Stimulated activated CD8-positive, alpha-beta memory T cell treated with anti-CD3 and anti-CD28 coated beads, Interleukin-4, amount 100 ng/mL, for 4 hours (primary cell): Measurements from ENCODE around the gene LMTK2.

Experiments
- DNase-seq, 2 donors: peaks; one replicate each; pipeline ENCODE4 v3.0.0-alpha.2; 2020; ENCODE audit warnings: low read depth in 2 of 2, low spot score in 1 of 2

The LMTK2 gene

GRCh38 chr7:98137134-98137825 lies 30.6 kb downstream of the LMTK2 start:
- no peak for DNase-seq

GRCh38 chr7:98137826-98138151 lies 31.1 kb downstream of the LMTK2 start:
- DNase-seq, result no peak

- no peak for DNase-seq
Observed at GRCh38 chr7:98138672-98139071, 32.0 kb downstream of the LMTK2 start.

GRCh38 chr7:98142658-98143057 lies 36.0 kb downstream of the LMTK2 start:
- no peak for DNase-seq

DNA sequence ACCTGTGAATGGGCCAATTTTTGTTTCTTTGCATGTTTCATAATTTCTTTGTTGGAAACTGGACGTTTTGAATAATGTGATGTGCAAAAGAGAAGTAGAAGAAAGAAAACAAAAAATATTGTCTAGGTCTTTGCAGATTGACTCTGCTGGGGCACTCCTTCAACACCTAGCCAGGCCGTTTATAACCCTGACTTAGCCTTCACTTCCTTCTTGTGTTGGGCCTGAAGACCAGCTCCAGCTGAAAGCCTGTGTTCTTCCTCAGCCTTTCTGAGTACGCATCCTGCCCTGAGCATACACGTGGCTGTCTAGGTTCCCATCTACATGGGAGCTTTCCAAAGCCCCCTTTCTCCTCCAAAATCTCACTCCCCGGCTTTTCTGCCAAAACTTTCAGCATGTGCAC lies 41.9 kb downstream of the LMTK2 start:
- no peak for DNase-seq

GRCh38 chr7:98149116-98149692 lies 42.5 kb downstream of the LMTK2 start:
- DNase-seq, result no peak

GRCh38 chr7:98151884-98152283 lies 45.2 kb downstream of the LMTK2 start:
- no peak for DNase-seq

GRCh38 chr7:98156700-98157099 lies 50.0 kb downstream of the LMTK2 start:
- no peak for DNase-seq

DNA sequence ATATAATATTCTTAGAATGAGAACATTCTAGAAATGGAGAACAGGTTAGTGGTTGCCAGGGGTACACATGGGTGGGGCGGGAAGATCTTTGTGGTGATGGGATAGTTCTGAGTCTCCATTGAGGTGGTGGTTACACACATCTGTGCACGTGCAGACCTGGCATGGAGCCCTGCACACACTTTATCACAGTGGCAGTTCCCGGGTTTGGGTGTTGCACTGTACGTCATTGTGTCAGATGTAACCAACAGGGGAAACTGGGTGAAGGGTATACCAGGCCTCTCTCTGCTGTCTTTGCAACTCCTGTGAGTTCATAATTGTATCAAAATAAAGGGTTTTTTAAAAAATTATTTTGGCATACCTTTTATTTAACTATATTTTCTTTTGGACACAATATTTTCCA lies 51.1 kb downstream of the LMTK2 start:
- no peak for DNase-seq

DNA sequence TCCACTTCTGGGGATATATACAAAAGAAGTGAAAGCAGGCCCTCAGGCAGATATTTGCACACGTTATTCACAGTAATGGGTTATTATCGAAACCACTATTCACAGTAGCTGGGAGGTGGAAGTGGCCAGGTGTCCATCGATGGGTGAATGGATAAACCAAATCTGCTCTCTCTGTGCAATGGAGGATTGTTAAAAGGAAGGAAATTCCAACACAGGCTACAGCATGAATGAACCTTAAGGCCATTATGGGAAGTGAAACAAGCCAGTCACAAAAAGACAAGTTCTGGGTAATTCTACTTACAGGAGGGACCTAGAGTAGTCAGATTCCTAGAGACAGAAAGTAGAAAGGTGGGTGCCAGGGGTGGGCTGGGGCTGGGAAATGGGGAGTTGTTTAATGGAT lies 56.1 kb downstream of the LMTK2 start:
- DNase-seq, result no peak

DNA sequence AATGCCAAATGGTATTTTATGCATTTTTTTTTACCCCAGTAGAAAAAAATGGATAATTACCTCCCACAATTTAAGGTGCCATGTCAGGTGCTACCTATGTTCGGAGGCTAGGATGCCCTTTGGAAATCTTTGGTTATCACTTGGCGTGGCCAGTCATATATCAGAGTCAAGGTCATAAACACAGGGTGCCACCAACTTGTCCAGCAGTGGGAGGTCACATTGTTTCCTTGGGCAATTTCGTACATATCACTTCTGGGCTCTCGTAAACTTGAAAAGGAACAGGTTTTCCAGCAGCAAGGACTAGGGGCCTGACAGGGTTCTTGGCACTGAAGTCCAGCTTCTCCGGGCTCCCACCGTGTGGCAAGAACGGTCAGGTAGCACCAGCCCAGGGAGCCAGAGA lies 56.6 kb downstream of the LMTK2 start:
- no peak for DNase-seq

DNA sequence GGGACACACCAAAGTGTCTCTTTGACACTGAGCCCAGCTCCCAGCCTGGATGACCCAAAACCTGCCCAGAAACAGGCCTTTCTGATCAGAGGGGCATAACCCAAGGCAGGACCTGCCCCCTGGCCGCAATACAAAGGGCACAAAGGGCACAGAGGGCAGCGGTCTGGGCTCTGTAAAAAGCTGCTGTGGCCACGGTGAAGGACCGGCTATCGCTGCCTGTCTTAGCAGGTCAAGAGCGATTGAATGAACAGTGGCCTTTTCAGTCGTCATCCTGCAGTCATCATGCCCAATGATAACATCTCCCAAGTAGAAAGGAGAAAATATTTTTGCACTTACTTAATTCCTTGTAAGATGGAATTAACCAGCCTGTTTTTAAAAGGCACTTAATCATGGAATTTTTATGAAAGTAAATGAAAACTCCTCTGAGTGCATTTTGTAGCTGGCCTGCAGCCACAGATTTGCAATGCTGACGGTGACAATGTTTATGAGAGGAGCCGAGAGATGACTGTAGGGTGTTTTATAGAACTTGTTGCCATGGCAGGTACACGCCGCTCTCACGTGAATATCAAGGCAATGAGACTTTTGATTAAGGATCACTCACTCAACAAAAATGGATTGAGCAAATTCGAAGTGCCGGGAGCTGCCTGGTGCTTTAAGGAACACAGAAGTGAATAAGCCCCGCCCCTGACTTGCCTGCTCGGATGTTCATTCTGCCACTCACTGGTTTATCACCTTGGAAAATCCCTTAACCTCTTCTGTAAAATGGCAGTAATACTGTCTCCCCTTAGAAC lies 57.2 kb downstream of the LMTK2 start:
- no peak for DNase-seq

DNA sequence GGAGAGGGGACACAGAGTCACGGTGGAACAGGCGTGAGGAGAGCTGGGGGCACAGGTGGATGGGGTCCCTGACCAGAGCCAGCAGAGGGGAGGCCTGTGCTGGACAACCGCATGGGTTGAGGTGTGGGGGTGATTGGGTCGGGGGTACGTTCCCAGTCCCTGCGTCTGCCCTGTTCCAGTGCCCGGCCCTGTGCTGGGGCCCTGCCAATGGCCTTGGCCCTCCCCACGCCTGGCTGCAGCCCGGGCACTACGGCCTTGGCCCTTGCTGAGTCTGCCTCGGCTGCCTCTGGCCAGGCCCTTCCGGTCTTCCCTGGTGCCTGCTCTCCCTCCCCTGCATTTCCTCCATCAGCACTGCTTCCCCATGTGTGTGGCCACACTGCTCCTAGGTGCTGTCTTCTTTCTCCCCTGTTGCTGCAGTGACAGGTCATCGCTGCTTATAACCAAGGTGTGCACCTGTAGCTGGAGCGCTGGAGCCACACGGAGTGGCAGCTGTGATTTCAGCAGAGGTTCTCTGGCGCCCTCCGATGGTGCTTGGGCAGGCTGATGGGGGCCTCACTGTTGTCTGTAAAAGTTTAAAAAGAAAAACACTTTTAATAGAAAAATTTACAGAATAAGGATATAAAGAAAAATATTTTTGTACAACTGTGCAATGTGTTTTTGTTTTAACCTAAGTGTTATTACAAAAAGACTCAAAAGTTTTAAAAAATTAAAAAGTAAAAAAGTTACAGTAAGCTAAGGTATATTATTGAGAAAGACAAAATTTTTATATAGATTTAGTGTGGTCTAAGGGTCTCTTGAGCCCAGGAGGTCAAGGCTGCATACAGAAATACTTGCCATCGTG lies 59.4 kb downstream of the LMTK2 start:
- DNase-seq, result peak in 1 of 2 donors; percentile 19

DNA sequence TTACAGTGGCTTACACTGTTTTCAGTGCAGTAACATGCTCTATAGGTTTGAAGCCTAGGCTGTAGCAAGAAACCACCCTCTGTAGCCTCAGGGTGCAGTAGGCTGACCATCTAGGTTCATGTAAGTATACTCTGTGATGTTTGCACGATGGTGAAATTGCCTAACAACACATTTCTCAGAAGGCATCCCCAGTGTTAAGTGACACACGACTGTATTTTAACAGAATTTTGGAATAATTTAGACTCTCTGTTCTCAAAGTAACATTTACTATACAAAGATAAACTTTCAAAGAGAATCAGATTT lies 60.0 kb downstream of the LMTK2 start:
- DNase-seq, result no peak

DNA sequence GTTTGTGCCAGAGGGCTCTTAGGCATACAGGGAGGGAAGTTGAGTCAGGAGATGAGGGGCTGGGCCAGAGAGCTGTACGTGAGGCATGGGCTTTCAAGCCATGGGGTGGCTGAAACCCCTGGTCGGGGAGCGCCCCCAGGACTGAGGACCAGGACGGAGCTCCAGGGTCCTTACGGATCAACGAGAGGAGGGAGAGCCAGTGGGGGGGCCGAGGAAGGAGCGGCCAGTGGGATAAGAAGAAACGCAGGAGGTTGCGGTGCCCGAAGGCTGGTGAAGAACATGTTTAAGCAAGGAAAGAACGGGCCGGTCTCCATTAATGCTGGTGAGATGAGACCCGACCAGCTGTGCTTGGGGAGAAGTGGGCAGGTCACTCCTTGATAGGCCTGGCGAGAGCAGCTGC lies 61.0 kb downstream of the LMTK2 start:
- DNase-seq, result no peak

GRCh38 chr7:98168181-98168903 lies 61.7 kb downstream of the LMTK2 start:
- peak; percentile 7 to 35 for DNase-seq

- DNase-seq, result no peak
Observed at GRCh38 chr7:98168904-98169621, 62.4 kb downstream of the LMTK2 start.

DNA sequence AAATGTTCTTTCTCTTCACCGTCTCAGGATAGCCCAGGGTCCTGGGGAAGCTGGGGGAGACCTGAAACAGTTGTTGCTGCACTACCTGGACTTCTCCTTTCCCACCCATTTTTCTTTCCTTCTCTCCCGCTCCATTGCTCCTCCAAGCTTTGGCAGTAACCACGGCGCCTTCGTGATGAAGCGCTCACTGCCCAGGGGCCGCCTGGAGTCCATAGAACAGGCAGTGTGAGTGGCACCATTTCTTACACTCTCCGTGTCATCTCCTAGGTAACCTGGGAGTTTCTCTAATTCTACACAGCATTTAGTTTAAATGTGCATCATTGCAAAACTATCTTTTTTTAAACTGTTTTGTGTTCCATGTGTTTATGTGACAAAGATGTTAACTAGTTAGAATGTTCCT lies 64.3 kb downstream of the LMTK2 start:
- no peak for DNase-seq

DNA sequence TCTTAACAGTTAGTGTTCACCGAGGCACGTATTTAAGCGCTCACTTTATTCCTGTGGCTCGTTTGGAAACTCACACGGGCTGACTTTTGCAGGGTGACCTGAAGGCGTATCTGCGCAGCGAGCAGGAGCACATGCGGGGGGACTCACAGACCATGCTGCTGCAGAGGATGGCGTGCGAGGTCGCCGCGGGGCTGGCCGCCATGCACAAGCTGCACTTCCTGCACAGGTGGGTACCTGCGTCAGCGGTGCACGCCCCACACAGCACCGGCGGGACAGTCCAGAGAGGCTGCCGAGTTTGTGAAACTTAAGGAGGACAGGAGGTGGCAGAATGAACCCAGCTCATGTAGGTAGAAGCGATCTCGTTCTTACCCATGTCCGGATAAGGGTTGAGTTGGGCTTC lies 64.8 kb downstream of the LMTK2 start:
- DNase-seq, result no peak
